ENCODE results near the gene SIRT3. TPM values are rescaled to one million over a fixed set of nuclear protein-coding genes. Genes with fewer than 3 reads are reported as not detected.

SIRT3 gene
- polyA plus RNA-seq, 12 donors: 17.8 to 44.5 (median 21.1) TPM; not detected in 1

GRCh38 chr11:217704-218103 lies 18.4 kb downstream of the SIRT3 start:
- DNase-seq: no peak

- no peak for DNase-seq
These were observed 19.8 kb downstream of the SIRT3 start for GRCh38 chr11:216081-216974.

- DNase-seq: no peak
These were observed 20.5 kb downstream of the SIRT3 start for GRCh38 chr11:215581-216037.

- DNase-seq: no peak
These were observed 22.1 kb downstream of the SIRT3 start for GRCh38 chr11:214083-214482.

- no peak for DNase-seq
These were observed 23.0 kb downstream of the SIRT3 start for GRCh38 chr11:213111-213510.

- DNase-seq: no peak
These were observed 23.7 kb downstream of the SIRT3 start for GRCh38 chr11:212150-213100.

- DNase-seq: no peak
These were observed 24.4 kb downstream of the SIRT3 start for GRCh38 chr11:211741-212140.

GRCh38 chr11:211295-211694 lies 24.8 kb downstream of the SIRT3 start:
- DNase-seq: no peak

- no peak for DNase-seq
These were observed 25.4 kb downstream of the SIRT3 start for GRCh38 chr11:210803-211180.

- DNase-seq: no peak
These were observed 25.9 kb downstream of the SIRT3 start for GRCh38 chr11:210122-210802.

- no peak for DNase-seq
These were observed 26.6 kb downstream of the SIRT3 start for GRCh38 chr11:209275-210121.

- DNase-seq: no peak
These were observed 27.3 kb downstream of the SIRT3 start for GRCh38 chr11:208917-209260.

GRCh38 chr11:208181-208916 lies 27.8 kb downstream of the SIRT3 start:
- peak; percentile 84 for DNase-seq

GRCh38 chr11:207863-208180 lies 28.3 kb downstream of the SIRT3 start:
- no peak for DNase-seq

- peak; percentile 96 for DNase-seq
These were observed 28.8 kb downstream of the SIRT3 start, which contains the start of the genes BET1L and RIC8A for GRCh38 chr11:207208-207862. Gene BET1L, minus strand, starts transcription at chr11:207399. Its CDS starts 78 bp downstream, at chr11:207321. Gene RIC8A, plus strand, starts transcription at chr11:207708. Its CDS starts 1,147 bp downstream, at chr11:208855.

- peak; percentile 28 for DNase-seq
These were observed 29.5 kb downstream of the SIRT3 start for GRCh38 chr11:206526-207207.

GRCh38 chr11:206002-206384 lies 30.1 kb downstream of the SIRT3 start:
- DNase-seq: no peak

GRCh38 chr11:205221-206001 lies 30.7 kb downstream of the SIRT3 start:
- DNase-seq: no peak
